HG03342 (cell line): ENCODE results near the gene MDGA2.
"Not testable (repeated sequence)": the region's sequence is repeated elsewhere in the genome, so short reads cannot be mapped to it uniquely, and the experiment has no call there.

Experiments used
- ATAC-seq: cut with Tn5 transposase; IDR thresholded peaks from one replicate; pipeline ENCODE4 v1.9.1; 2021; ENCODE audit warnings: mild to moderate bottlenecking, moderate library complexity; ENCODE audit not compliant: unreplicated experiment

MDGA2 gene

GRCh38 chr14:46988312-46988711 lies 687.1 kb downstream of the MDGA2 start:
- no peak for ATAC-seq

GRCh38 chr14:46985529-46986380 lies 689.6 kb downstream of the MDGA2 start:
- no peak for ATAC-seq

GRCh38 chr14:46973295-46973694 lies 702.1 kb downstream of the MDGA2 start:
- no peak for ATAC-seq

GRCh38 chr14:46964378-46964777 lies 711.0 kb downstream of the MDGA2 start:
- ATAC-seq, result no peak

GRCh38 chr14:46951103-46951502 lies 724.3 kb downstream of the MDGA2 start:
- ATAC-seq, result no peak

- no peak for ATAC-seq
Observed at GRCh38 chr14:46940611-46941010, 734.8 kb downstream of the MDGA2 start.

- no peak for ATAC-seq
Observed at GRCh38 chr14:46920542-46920941, 754.9 kb downstream of the MDGA2 start.

- not testable (repeated sequence) for ATAC-seq
Observed at GRCh38 chr14:46915539-46915938, 759.9 kb downstream of the MDGA2 start.

GRCh38 chr14:46902837-46903236 lies 772.6 kb downstream of the MDGA2 start:
- ATAC-seq, result no peak

GRCh38 chr14:46894476-46894875 lies 780.9 kb downstream of the MDGA2 start:
- no peak for ATAC-seq

- ATAC-seq, result peak; percentile 91
Observed at GRCh38 chr14:46887144-46887543, 788.3 kb downstream of the MDGA2 start.

- ATAC-seq, result no peak
Observed at GRCh38 chr14:46885566-46885965, 789.8 kb downstream of the MDGA2 start.

GRCh38 chr14:46861753-46862152 lies 813.7 kb downstream of the MDGA2 start:
- no peak for ATAC-seq

GRCh38 chr14:46840944-46841720 lies 834.3 kb downstream of the MDGA2 start:
- no peak for ATAC-seq

- ATAC-seq, result no peak
Observed at GRCh38 chr14:46820291-46820690, 855.1 kb downstream of the MDGA2 start.

- no peak for ATAC-seq
Observed at GRCh38 chr14:46819117-46819516, 856.3 kb downstream of the MDGA2 start.

- no peak for ATAC-seq
Observed at GRCh38 chr14:46818147-46818546, 857.3 kb downstream of the MDGA2 start.

GRCh38 chr14:46793144-46793543 lies 882.3 kb downstream of the MDGA2 start:
- no peak for ATAC-seq
